Measurements from ENCODE around the gene FOXK2.
"Not testable (repeated sequence)": the region's sequence is repeated elsewhere in the genome, so short reads cannot be mapped to it uniquely, and the experiment has no call there.

Gene FOXK2

GRCh38 chr17:82568997-82569393 is 49.5 kb downstream of the FOXK2 start:
- Histone ChIP-seq H3K27me3 (ENCODE audit: insufficient read depth, low read length) (no peaks in the 10 kb centered on the region), H3K9ac (ENCODE audit: low read depth, low read length) (no peak overlapping the region)
- WGBS = 95% methylated on average over 10 of the region's 10 CpGs

GRCh38 chr17:82569621-82570020 is 50.1 kb downstream of the FOXK2 start:
- H3K27ac ChIP-seq (ENCODE audit: low read depth, low read length) = no peak overlapping the region
- H3K4me3 ChIP-seq (ENCODE audit: low read length) = no peak overlapping the region
- H3K9me3 ChIP-seq (ENCODE audit: insufficient read depth, low read depth, low read length) = no peaks in the 10 kb centered on the region
- H3K4me1 ChIP-seq (ENCODE audit: insufficient read depth, low read length) = no peaks in the 10 kb centered on the region
- H3K27me3 ChIP-seq (ENCODE audit: insufficient read depth, low read length) = no peaks in the 10 kb centered on the region
- WGBS = 93% methylated on average over 11 of the region's 11 CpGs
- H3K9ac ChIP-seq (ENCODE audit: low read depth, low read length) = no peak overlapping the region
- H3K36me3 ChIP-seq (ENCODE audit: insufficient read depth, low read length) = peaks cover 91% of the 10 kb centered on the region

More at GRCh38 chr17:82568997-82569393, 49.5 kb downstream of the FOXK2 start:
- Histone ChIP-seq H3K4me3 (ENCODE audit: low read length) (no peak overlapping the region), H3K36me3 (ENCODE audit: insufficient read depth, low read length) (peaks cover 91% of the 10 kb centered on the region), H3K4me1 (ENCODE audit: insufficient read depth, low read length) (no peaks in the 10 kb centered on the region), H3K9me3 (ENCODE audit: insufficient read depth, low read depth, low read length) (no peaks in the 10 kb centered on the region), H3K27ac (ENCODE audit: low read depth, low read length) (no peak overlapping the region)

GRCh38 chr17:82570277-82570676 is 50.7 kb downstream of the FOXK2 start:
- no peaks in the 10 kb centered on the region for H3K4me1 ChIP-seq (ENCODE audit: insufficient read depth, low read length)
- no peaks in the 10 kb centered on the region for H3K27me3 ChIP-seq (ENCODE audit: insufficient read depth, low read length)
- WGBS = 96% methylated on average over 9 of the region's 9 CpGs
- no peaks in the 10 kb centered on the region for H3K9me3 ChIP-seq (ENCODE audit: insufficient read depth, low read depth, low read length)
- H3K36me3 ChIP-seq (ENCODE audit: insufficient read depth, low read length) = peaks cover 91% of the 10 kb centered on the region
- H3K4me3 ChIP-seq (ENCODE audit: low read length) = no peak overlapping the region
- H3K9ac ChIP-seq (ENCODE audit: low read depth, low read length) = no peak overlapping the region; the same call in 1 of the 2 replicates
- H3K27ac ChIP-seq (ENCODE audit: low read depth, low read length) = no peak overlapping the region

- no peaks in the 10 kb centered on the region for H3K9me3 ChIP-seq (ENCODE audit: insufficient read depth, low read depth, low read length)
- no peak overlapping the region for H3K9ac ChIP-seq (ENCODE audit: low read depth, low read length)
- no peaks in the 10 kb centered on the region for H3K4me1 ChIP-seq (ENCODE audit: insufficient read depth, low read length)
- H3K27me3 ChIP-seq (ENCODE audit: insufficient read depth, low read length) = no peaks in the 10 kb centered on the region
- H3K36me3 ChIP-seq (ENCODE audit: insufficient read depth, low read length) = peaks cover 89% of the 10 kb centered on the region
- 93% methylated on average over 6 of the region's 6 CpGs for WGBS
- no peak overlapping the region for H3K4me3 ChIP-seq (ENCODE audit: low read length)
- H3K27ac ChIP-seq (ENCODE audit: low read depth, low read length) = no peak overlapping the region
Observed at GRCh38 chr17:82571855-82572254, 52.3 kb downstream of the FOXK2 start.

- H3K4me1 ChIP-seq (ENCODE audit: insufficient read depth, low read length) = no peaks in the 10 kb centered on the region
- WGBS = 92% methylated on average over 11 of the region's 11 CpGs
- H3K9me3 ChIP-seq (ENCODE audit: insufficient read depth, low read depth, low read length) = no peaks in the 10 kb centered on the region
- H3K9ac ChIP-seq (ENCODE audit: low read depth, low read length) = no peak overlapping the region
- H3K36me3 ChIP-seq (ENCODE audit: insufficient read depth, low read length) = peaks cover 85% of the 10 kb centered on the region
- no peak overlapping the region for H3K27ac ChIP-seq (ENCODE audit: low read depth, low read length)
- no peak overlapping the region for H3K4me3 ChIP-seq (ENCODE audit: low read length)
- H3K27me3 ChIP-seq (ENCODE audit: insufficient read depth, low read length) = no peaks in the 10 kb centered on the region
Observed at GRCh38 chr17:82574041-82574440, 54.5 kb downstream of the FOXK2 start.

- 95% methylated on average over 32 of the region's 52 CpGs for WGBS
Observed at GRCh38 chr17:82575581-82576221, 56.2 kb downstream of the FOXK2 start.

GRCh38 chr17:82577300-82577699 is 57.8 kb downstream of the FOXK2 start:
- Histone ChIP-seq H3K9ac (ENCODE audit: low read depth, low read length) (no peak overlapping the region), H3K4me3 (ENCODE audit: low read length) (no peak overlapping the region), H3K4me1 (ENCODE audit: insufficient read depth, low read length) (no peaks in the 10 kb centered on the region), H3K27me3 (ENCODE audit: insufficient read depth, low read length) (no peaks in the 10 kb centered on the region), H3K27ac (ENCODE audit: low read depth, low read length) (no peak overlapping the region), H3K36me3 (ENCODE audit: insufficient read depth, low read length) (peaks cover 68% of the 10 kb centered on the region), H3K9me3 (ENCODE audit: insufficient read depth, low read depth, low read length) (no peaks in the 10 kb centered on the region)
- WGBS = 97% methylated on average over 18 of the region's 18 CpGs

More at GRCh38 chr17:82575581-82576221, 56.2 kb downstream of the FOXK2 start:
- H3K27me3 ChIP-seq (ENCODE audit: insufficient read depth, low read length); H3K9ac ChIP-seq (ENCODE audit: low read depth, low read length); H3K9me3 ChIP-seq (ENCODE audit: insufficient read depth, low read depth, low read length); H3K4me3 ChIP-seq (ENCODE audit: low read length); H3K27ac ChIP-seq (ENCODE audit: low read depth, low read length); H3K4me1 ChIP-seq (ENCODE audit: insufficient read depth, low read length): not testable (repeated sequence)
- peaks cover 75% of the 10 kb centered on the region for H3K36me3 ChIP-seq (ENCODE audit: insufficient read depth, low read length)

- H3K4me1 ChIP-seq (ENCODE audit: insufficient read depth, low read length); H3K9me3 ChIP-seq (ENCODE audit: insufficient read depth, low read depth, low read length); H3K4me3 ChIP-seq (ENCODE audit: low read length); H3K27ac ChIP-seq (ENCODE audit: low read depth, low read length); H3K27me3 ChIP-seq (ENCODE audit: insufficient read depth, low read length); H3K9ac ChIP-seq (ENCODE audit: low read depth, low read length): not testable (repeated sequence)
- 98% methylated on average over 4 of the region's 4 CpGs for WGBS
- peaks cover 67% of the 10 kb centered on the region for H3K36me3 ChIP-seq (ENCODE audit: insufficient read depth, low read length)
Observed at GRCh38 chr17:82579969-82580368, 60.4 kb downstream of the FOXK2 start.

- H3K9me3 ChIP-seq (ENCODE audit: insufficient read depth, low read depth, low read length) = no peaks in the 10 kb centered on the region
- peaks cover 65% of the 10 kb centered on the region for H3K36me3 ChIP-seq (ENCODE audit: insufficient read depth, low read length)
- no peaks in the 10 kb centered on the region for H3K27me3 ChIP-seq (ENCODE audit: insufficient read depth, low read length)
- H3K9ac ChIP-seq (ENCODE audit: low read depth, low read length) = no peak overlapping the region
- WGBS = 97% methylated on average over 8 of the region's 8 CpGs
- no peak overlapping the region for H3K4me3 ChIP-seq (ENCODE audit: low read length)
- H3K27ac ChIP-seq (ENCODE audit: low read depth, low read length) = no peak overlapping the region
- no peaks in the 10 kb centered on the region for H3K4me1 ChIP-seq (ENCODE audit: insufficient read depth, low read length)
Observed at GRCh38 chr17:82582213-82582612, 62.7 kb downstream of the FOXK2 start.

GRCh38 chr17:82582709-82583108 is 63.2 kb downstream of the FOXK2 start:
- WGBS = 92% methylated on average over 11 of the region's 11 CpGs
- Histone ChIP-seq H3K9ac (ENCODE audit: low read depth, low read length) (no peak overlapping the region), H3K27ac (ENCODE audit: low read depth, low read length) (no peak overlapping the region), H3K9me3 (ENCODE audit: insufficient read depth, low read depth, low read length) (no peaks in the 10 kb centered on the region), H3K27me3 (ENCODE audit: insufficient read depth, low read length) (no peaks in the 10 kb centered on the region), H3K4me3 (ENCODE audit: low read length) (no peak overlapping the region), H3K4me1 (ENCODE audit: insufficient read depth, low read length) (no peaks in the 10 kb centered on the region), H3K36me3 (ENCODE audit: insufficient read depth, low read length) (peaks cover 66% of the 10 kb centered on the region)

- no peak overlapping the region for H3K9ac ChIP-seq (ENCODE audit: low read depth, low read length)
- no peak overlapping the region for H3K27ac ChIP-seq (ENCODE audit: low read depth, low read length)
- no peaks in the 10 kb centered on the region for H3K4me1 ChIP-seq (ENCODE audit: insufficient read depth, low read length)
- H3K9me3 ChIP-seq (ENCODE audit: insufficient read depth, low read depth, low read length) = no peaks in the 10 kb centered on the region
- no peak overlapping the region for H3K4me3 ChIP-seq (ENCODE audit: low read length)
- H3K36me3 ChIP-seq (ENCODE audit: insufficient read depth, low read length) = peaks cover 68% of the 10 kb centered on the region
- no peaks in the 10 kb centered on the region for H3K27me3 ChIP-seq (ENCODE audit: insufficient read depth, low read length)
- WGBS = 95% methylated on average over 28 of the region's 28 CpGs
Observed at GRCh38 chr17:82583720-82584234, 64.2 kb downstream of the FOXK2 start.
